Trophoblast cell (in vitro differentiated cells and primary cell): ENCODE measurements around the gene TMEM95.
A peak's percentile ranks its signal among the peaks of the same experiment; 100 is the strongest.

ENCODE experiments used
- DNase-seq, 2 donors: peaks; one replicate each; pipeline ENCODE4 v3.0.0-alpha.2; 2016
- H2AFZ ChIP-seq: 2 replicates; pipeline ENCODE4 v1.6.1; 2013; ENCODE audit warnings: low read length, moderate library complexity, mild to moderate bottlenecking; ENCODE audit not compliant: insufficient read depth, poor library complexity
- H2AK5ac ChIP-seq: 2 replicates; pipeline ENCODE4 v1.6.1; 2013; ENCODE audit warnings: mild to moderate bottlenecking, low read length
- H2BK120ac ChIP-seq: 2 replicates; pipeline ENCODE4 v1.6.1; 2013; ENCODE audit warnings: low read length, mild to moderate bottlenecking, moderate library complexity; ENCODE audit not compliant: insufficient read depth, poor library complexity
- H2BK12ac ChIP-seq: 2 replicates; pipeline ENCODE4 v1.6.1; 2013; ENCODE audit warnings: mild to moderate bottlenecking, low read length, moderate library complexity
- H2BK5ac ChIP-seq: 2 replicates; pipeline ENCODE4 v1.6.1; 2013; ENCODE audit warnings: low read length, low read depth, moderate library complexity, mild to moderate bottlenecking; ENCODE audit not compliant: poor library complexity
- H3K14ac ChIP-seq: 2 replicates; pipeline ENCODE4 v1.6.1; 2013; ENCODE audit warnings: mild to moderate bottlenecking, low read length
- H3K18ac ChIP-seq: 2 replicates; pipeline ENCODE4 v1.6.1; 2013; ENCODE audit warnings: mild to moderate bottlenecking, low read length
- H3K23ac ChIP-seq: 2 replicates; pipeline ENCODE4 v1.6.1; 2013; ENCODE audit warnings: low read length
- H3K27ac ChIP-seq: 2 replicates; pipeline ENCODE4 v1.5.1; 2013; ENCODE audit warnings: low read depth, mild to moderate bottlenecking, inconsistent platforms, low read length, moderate library complexity
- H3K27me3 ChIP-seq: 2 replicates; pipeline ENCODE4 v1.6.1; 2013; ENCODE audit warnings: inconsistent platforms, mild to moderate bottlenecking, low read length, moderate library complexity; ENCODE audit not compliant: insufficient read depth
- H3K36me3 ChIP-seq, 2 experiments: 1 replicate in 1 of 2; 2 replicates in 1 of 2; pipeline ENCODE4 v1.6.1; 2013; ENCODE audit warnings: low read length in 2 of 2, mild to moderate bottlenecking in 2 of 2, moderate library complexity in 1 of 2; ENCODE audit not compliant: insufficient read depth in 2 of 2, control insufficient read depth in 1 of 2
- H3K4ac ChIP-seq: 2 replicates; pipeline ENCODE4 v1.6.1; 2013; ENCODE audit warnings: low read depth, mild to moderate bottlenecking, low read length, moderate library complexity
- H3K4me1 ChIP-seq, 2 experiments: 1 replicate in 1 of 2; 2 replicates in 1 of 2; pipeline ENCODE4 v1.6.1; 2013; ENCODE audit warnings: low read length in 2 of 2, mild to moderate bottlenecking in 2 of 2, moderate library complexity in 1 of 2; ENCODE audit not compliant: insufficient read depth in 2 of 2, control insufficient read depth in 1 of 2
- H3K4me2 ChIP-seq: 2 replicates; pipeline ENCODE4 v1.6.1; 2013; ENCODE audit warnings: inconsistent platforms, mild to moderate bottlenecking, low read length, moderate library complexity
- H3K4me3 ChIP-seq: 2 replicates; pipeline ENCODE4 v1.5.1; 2013; ENCODE audit warnings: mild to moderate bottlenecking, low read depth, low read length, inconsistent platforms
- H3K79me1 ChIP-seq: one replicate; pipeline ENCODE4 v1.6.1; 2013; ENCODE audit warnings: low read length
- H3K79me2 ChIP-seq: 2 replicates; pipeline ENCODE4 v1.6.1; 2013; ENCODE audit warnings: low read length, mild to moderate bottlenecking; ENCODE audit not compliant: control insufficient read depth, insufficient read depth, poor library complexity
- H3K9ac ChIP-seq: 2 replicates; pipeline ENCODE4 v1.6.1; 2013; ENCODE audit warnings: mild to moderate bottlenecking, low read length
- H3K9me3 ChIP-seq: 2 replicates; pipeline ENCODE4 v1.6.1; 2013; ENCODE audit warnings: low read depth, mild to moderate bottlenecking, control low read depth, inconsistent platforms, low read length; ENCODE audit not compliant: insufficient read depth
- H4K12ac ChIP-seq: 2 replicates; pipeline ENCODE4 v1.6.1; 2013; ENCODE audit warnings: low read depth, mild to moderate bottlenecking, low read length, moderate library complexity
- H4K8ac ChIP-seq: 2 replicates; pipeline ENCODE4 v1.6.1; 2013; ENCODE audit warnings: low read depth, mild to moderate bottlenecking, low read length, moderate library complexity
- H4K91ac ChIP-seq: one replicate; pipeline ENCODE4 v1.6.1; 2013; ENCODE audit warnings: low read depth, mild to moderate bottlenecking, low read length, moderate library complexity
- WGBS: extraction: QIAGEN DNeasy Blood & Tissue Kit; methylation state at CpG from one replicate; pipeline ENCODE4 v1.1.7; 2013; ENCODE audit warnings: missing lambda C conversion rate; ENCODE audit not compliant: insufficient read length, insufficient coverage; ENCODE audit errors: extremely low coverage; 5-methylcytosine and 5-hydroxymethylcytosine counted together

Gene TMEM95

DNA sequence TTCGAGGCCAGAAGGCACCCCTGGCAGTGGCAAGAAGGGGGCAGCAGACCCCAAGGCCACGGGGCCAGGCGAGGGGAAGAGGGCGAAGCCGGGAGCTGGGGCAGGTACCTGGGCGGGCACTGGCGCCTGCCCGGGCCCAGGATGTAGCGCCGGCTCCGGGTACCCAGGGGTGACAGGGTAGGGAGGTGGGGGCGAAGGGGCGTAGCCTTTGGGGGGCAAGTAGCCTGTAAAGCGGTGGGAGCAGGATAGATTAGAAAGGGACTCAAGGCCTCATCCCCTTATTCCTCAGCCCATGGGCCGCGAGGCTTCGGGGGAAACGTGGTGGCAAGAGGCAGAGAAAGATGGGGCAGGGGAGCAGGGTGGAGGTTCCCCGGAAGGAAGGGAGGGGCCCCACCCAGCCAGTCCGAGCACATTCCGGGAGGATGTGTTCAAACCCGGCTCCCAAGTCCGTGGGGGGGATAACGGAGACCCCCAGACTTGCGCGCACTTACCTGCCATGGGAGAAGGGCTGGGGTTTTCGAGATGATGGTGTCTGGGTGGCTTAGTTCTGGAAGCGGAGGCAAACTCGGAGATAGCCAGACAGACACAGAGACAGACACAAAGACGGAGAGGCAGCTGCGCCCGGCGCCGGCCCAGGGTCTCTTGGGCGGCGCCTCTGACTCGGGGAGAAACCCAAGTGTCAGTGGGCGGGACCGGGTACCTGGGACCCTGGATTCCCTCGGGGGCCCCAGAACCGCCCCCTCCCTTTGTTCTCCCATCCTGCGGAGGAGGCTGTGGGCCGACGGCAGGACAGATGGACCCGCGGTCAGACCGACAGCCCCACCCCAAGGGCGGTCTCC is 38.9 kb downstream of the TMEM95 start:
- Histone ChIP-seq H3K4ac (peak overlapping the region; percentile 60), H3K4me3 (peak overlapping the region; percentile 85), H3K9ac (peak overlapping the region; percentile 81), H3K36me3 (peaks cover 31 to 36% of the 10 kb centered on the region in 2 experiments), H3K79me1 (peaks cover 17% of the 10 kb centered on the region), H3K18ac (peak overlapping the region; percentile 71), H4K8ac (peak overlapping the region; percentile 75), H3K9me3 (no peaks in the 10 kb centered on the region), H2BK120ac (peak overlapping the region; percentile 29), H2AK5ac (peak overlapping the region; percentile 83), H4K12ac (peak overlapping the region; percentile 56), H3K79me2 (peaks cover 12% of the 10 kb centered on the region), H3K4me1 (peaks cover 11 to 16% of the 10 kb centered on the region in 2 experiments), H2BK5ac (peak overlapping the region; percentile 78), H3K27ac (peak overlapping the region; percentile 51), H3K14ac (peak overlapping the region; percentile 84), H3K23ac (no peak overlapping the region), H2AFZ (peak overlapping the region; percentile 61), H3K27me3 (no peaks in the 10 kb centered on the region), H4K91ac (peak overlapping the region; percentile 64), H3K4me2 (peak overlapping the region; percentile 92), H2BK12ac (peak overlapping the region; percentile 15)
- DNase-seq = peak in 1 of 2 donors; percentile 37
- WGBS = no CpG with 5 or more reads among the region's 48 CpGs

DNA sequence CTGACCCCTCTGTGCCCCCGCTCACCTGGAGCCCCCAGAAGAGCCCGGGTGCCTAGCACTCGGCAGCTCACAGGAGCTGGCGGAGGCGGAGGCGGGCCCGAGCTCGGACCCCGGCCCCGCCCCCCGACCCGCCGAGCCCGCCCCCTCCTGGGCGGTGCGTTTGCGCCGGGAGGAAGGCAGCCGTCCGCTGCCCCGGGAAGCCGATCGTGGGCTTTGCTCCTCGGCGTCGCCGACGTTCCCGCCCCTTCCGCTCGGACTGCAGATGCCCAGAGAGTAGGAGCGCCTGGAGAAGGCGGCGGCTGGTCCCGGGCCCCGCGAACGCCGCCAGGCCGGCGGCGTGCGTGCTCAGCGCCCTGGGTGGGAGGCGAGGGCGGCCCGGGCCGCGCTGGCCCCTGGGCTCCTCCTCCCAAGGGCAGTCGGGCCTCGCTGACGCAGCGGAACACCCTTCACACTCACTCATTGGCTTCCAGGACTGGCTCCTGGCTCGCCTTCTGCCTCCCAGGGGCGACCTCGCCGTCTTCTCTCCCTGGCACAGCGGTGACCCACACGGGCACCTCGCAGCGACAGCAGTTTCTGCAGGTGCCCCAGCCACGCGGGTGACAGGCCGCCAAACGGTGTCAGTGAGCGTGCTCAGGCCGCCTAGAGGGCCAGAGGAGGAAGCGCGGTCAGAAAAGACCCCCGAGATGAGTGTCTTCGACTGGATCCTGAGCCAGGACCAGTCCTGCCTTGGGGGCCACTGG is 39.7 kb downstream of the TMEM95 start, which contains the start of gene PLSCR3:
TSS of gene PLSCR3 (minus strand) at position 74 of the 740 bp plus-strand sequence. CDS start 415 bp downstream, outside the sequence.
- no CpG with 5 or more reads among the region's 71 CpGs for WGBS
- Histone ChIP-seq H3K9me3 (no peaks in the 10 kb centered on the region), H4K91ac (peak within 1 kb of the TSS; percentile 79), H4K8ac (peak within 1 kb of the TSS; percentile 89), H3K36me3 (peaks cover 24 to 28% of the 10 kb centered on the region in 2 experiments), H3K4ac (peak within 1 kb of the TSS; percentile 66), H3K4me1 (peaks cover 11 to 16% of the 10 kb centered on the region in 2 experiments), H3K79me1 (peaks cover 17% of the 10 kb centered on the region), H3K27ac (peak within 1 kb of the TSS; percentile 86), H2BK120ac (peak within 1 kb of the TSS; percentile 83), H3K23ac (no peak within 1 kb of the TSS), H3K9ac (peak within 1 kb of the TSS; percentile 81), H2AFZ (peak within 1 kb of the TSS; percentile 61), H3K27me3 (no peaks in the 10 kb centered on the region), H2BK12ac (peak within 1 kb of the TSS; percentile 37), H3K79me2 (peaks cover 12% of the 10 kb centered on the region), H3K4me3 (peak within 1 kb of the TSS; percentile 85), H2BK5ac (peak within 1 kb of the TSS; percentile 78), H3K14ac (peak within 1 kb of the TSS; percentile 84), H3K4me2 (peak within 1 kb of the TSS; percentile 92), H4K12ac (peak within 1 kb of the TSS; percentile 89), H3K18ac (peak within 1 kb of the TSS; percentile 89), H2AK5ac (peak within 1 kb of the TSS; percentile 83)
- peak; percentile 76 to 80 for DNase-seq

DNA sequence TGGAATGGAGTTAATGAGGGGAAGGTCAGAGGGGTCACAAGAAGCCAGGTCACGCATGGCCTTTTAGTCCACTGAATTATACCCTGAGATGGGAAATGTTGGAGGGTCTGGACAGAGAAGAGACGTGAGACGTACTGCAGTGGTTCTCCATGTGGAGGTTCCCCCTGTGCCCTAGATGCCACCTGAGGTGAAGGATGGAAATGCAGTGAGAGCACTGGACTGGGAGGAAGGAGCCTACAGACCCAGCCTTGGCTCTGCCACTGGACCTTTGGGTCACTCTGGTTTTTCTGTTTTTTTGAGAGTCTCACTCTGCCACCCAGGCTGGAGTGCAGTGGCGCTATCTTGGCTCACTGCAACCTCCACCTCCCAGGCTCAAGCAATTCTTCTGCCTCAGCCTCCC is 41.2 kb downstream of the TMEM95 start:
- no peak overlapping the region for H2BK5ac ChIP-seq
- no peak overlapping the region for H4K8ac ChIP-seq
- peaks cover 17% of the 10 kb centered on the region for H3K79me1 ChIP-seq
- no peak overlapping the region for H2AFZ ChIP-seq
- no peak overlapping the region for H3K9ac ChIP-seq
- no peak overlapping the region for H3K27ac ChIP-seq
- peaks cover 10 to 13% of the 10 kb centered on the region in 2 experiments for H3K36me3 ChIP-seq
- peaks cover 12% of the 10 kb centered on the region for H3K79me2 ChIP-seq
- H3K18ac ChIP-seq = no peak overlapping the region
- H4K12ac ChIP-seq = no peak overlapping the region
- H3K4ac ChIP-seq = no peak overlapping the region
- peaks cover 14 to 18% of the 10 kb centered on the region in 2 experiments for H3K4me1 ChIP-seq
- H3K9me3 ChIP-seq = no peaks in the 10 kb centered on the region
- no peaks in the 10 kb centered on the region for H3K27me3 ChIP-seq
- no CpG with 5 or more reads among the region's 4 CpGs for WGBS
- H3K23ac ChIP-seq = no peak overlapping the region
- no peak overlapping the region for H2BK120ac ChIP-seq
- H3K14ac ChIP-seq = no peak overlapping the region
- no peak overlapping the region for H4K91ac ChIP-seq
- peak overlapping the region; percentile 7 for H3K4me3 ChIP-seq
- H2AK5ac ChIP-seq = peak overlapping the region; percentile 46
- no peak overlapping the region for H3K4me2 ChIP-seq
- H2BK12ac ChIP-seq = no peak overlapping the region
- no peak for DNase-seq

DNA sequence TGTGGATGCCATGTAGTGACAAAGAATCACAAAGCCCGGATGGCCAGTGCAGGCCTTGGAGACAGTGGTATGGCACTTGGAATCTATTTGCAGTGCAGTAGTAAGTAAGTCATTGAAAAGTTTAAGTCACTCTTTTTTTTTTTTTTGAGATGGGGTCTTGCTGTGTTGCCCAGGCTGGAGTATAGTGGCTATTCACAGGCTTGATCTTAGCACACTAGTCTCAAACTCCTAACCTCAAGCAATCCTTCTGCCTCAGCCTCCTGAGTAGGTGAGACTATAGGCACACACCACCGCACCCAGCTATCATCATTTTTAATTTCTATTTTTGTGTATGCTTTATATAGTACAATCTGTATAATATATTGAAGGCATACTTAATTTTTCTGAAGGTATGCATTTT is 43.7 kb downstream of the TMEM95 start:
- Histone ChIP-seq H2BK120ac (no peak overlapping the region), H3K79me1 (peaks cover 19% of the 10 kb centered on the region), H3K14ac (no peak overlapping the region), H3K4me3 (no peak overlapping the region), H3K9me3 (no peaks in the 10 kb centered on the region), H2BK12ac (no peak overlapping the region), H2BK5ac (no peak overlapping the region), H3K27me3 (no peaks in the 10 kb centered on the region), H3K18ac (no peak overlapping the region), H3K36me3 (no peaks in the 10 kb centered on the region), H3K23ac (no peak overlapping the region), H4K91ac (no peak overlapping the region), H3K9ac (no peak overlapping the region), H2AK5ac (no peak overlapping the region), H4K12ac (no peak overlapping the region), H3K27ac (no peak overlapping the region), H2AFZ (no peak overlapping the region), H4K8ac (no peak overlapping the region), H3K4ac (no peak overlapping the region), H3K4me2 (no peak overlapping the region), H3K79me2 (peaks cover 9% of the 10 kb centered on the region), H3K4me1 (peaks cover 13 to 17% of the 10 kb centered on the region in 2 experiments)
- no CpG with 5 or more reads among the region's 2 CpGs for WGBS
- no peak for DNase-seq
